AG09309 (cell line): ENCODE measurements around the gene MAN1A1.

Experiments used
- DNase-seq: peaks from one replicate; pipeline ENCODE4 v3.0.0-alpha.2; 2010; ENCODE audit warnings: low read depth
- H3K4me3 ChIP-seq: 2 replicates; pipeline ENCODE4 v1.5.1; 2011; ENCODE audit warnings: mild to moderate bottlenecking, low read depth, low read length, moderate library complexity; ENCODE audit not compliant: control insufficient read depth
- CTCF ChIP-seq: IDR thresholded peaks from 2 replicates; pipeline ENCODE4 v1.5.1; 2011; ENCODE audit warnings: mild to moderate bottlenecking, low read depth, low read length, inconsistent platforms; ENCODE audit not compliant: insufficient read depth, control insufficient read depth; ENCODE audit errors: missing control alignments

MAN1A1 gene

DNA sequence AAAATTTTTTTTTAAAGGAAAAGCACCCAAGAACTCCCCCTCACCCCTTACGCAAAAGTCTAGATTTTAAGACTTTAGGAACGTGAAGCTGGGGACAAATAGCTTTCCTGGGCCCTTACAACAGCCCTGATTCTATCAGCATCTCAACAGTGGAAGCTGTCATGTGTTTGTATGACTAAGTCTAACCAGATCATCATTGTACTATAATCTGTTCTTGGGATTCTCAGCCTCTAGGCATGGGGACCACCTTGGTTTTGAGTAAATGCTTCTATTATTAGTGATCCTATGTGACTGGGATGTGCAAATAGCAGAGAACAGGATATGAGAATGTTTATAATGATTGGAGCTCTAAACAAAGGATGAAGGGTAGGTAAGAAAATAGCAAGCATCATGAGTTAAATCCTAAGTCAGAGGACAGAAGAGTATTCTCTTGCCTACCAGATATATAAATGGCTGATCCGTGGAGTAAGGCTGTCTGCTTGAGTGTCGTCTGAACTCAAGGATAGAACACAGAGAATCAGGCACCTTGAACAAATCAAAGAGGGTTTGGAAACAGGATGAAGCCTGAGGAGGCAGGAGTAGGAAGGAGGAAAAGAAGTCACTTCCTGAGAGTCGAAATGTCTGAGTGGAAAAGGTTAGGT is 165.4 kb downstream of the MAN1A1 start:
- no peak overlapping the region for H3K4me3 ChIP-seq
- DNase-seq, result no peak
- TF ChIP-seq CTCF, result no peak

DNA sequence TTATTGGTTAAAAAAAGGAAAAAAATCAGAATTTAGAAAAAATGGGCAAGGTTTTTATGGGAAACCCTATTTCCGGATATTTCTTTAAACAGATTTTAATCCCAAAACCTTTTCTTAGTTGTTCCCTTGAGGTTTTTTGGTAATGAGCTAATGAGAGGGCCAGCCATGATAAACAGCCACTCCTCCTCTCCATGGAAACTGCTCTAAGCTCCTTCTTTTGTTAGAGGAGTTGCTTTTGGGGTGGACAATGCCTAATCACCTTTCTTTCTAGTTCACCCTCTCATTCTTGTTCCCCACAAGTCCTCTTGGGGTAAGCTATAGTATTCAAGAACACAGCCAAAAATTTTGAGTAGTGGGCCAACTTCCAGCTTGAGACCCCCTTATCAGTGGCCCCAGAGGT is 166.1 kb downstream of the MAN1A1 start:
- DNase-seq, result no peak
- TF ChIP-seq CTCF, result no peak
- H3K4me3 ChIP-seq, result no peak overlapping the region

DNA sequence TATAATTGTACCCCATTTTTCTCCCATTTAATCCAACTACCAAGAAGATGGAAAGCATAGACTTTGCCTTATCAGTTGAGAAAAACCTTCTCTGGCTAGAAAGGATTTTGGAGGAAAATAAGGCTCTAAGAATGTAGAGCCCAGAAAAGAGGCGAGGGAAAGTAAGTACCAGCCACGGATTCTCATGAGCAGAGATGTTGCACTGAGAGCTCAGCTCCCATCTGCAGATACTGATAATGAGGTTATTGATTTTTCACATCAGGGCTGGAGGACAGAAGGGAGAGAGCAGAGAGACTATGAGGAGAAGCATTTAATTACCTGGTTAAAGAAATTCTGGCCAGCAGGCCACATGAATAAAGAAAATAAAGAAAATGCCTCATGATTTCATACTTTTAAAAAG is 166.7 kb downstream of the MAN1A1 start:
- no peak for TF ChIP-seq CTCF
- H3K4me3 ChIP-seq, result no peak overlapping the region
- no peak for DNase-seq

GRCh38 chr6:119182216-119182803 is 167.3 kb downstream of the MAN1A1 start:
- H3K4me3 ChIP-seq, result no peak overlapping the region
- TF ChIP-seq CTCF, result no peak
- DNase-seq, result no peak

- H3K4me3 ChIP-seq, result no peak overlapping the region
- TF ChIP-seq CTCF, result no peak
- DNase-seq, result no peak
These were observed 168.5 kb downstream of the MAN1A1 start for GRCh38 chr6:119181046-119181445.

DNA sequence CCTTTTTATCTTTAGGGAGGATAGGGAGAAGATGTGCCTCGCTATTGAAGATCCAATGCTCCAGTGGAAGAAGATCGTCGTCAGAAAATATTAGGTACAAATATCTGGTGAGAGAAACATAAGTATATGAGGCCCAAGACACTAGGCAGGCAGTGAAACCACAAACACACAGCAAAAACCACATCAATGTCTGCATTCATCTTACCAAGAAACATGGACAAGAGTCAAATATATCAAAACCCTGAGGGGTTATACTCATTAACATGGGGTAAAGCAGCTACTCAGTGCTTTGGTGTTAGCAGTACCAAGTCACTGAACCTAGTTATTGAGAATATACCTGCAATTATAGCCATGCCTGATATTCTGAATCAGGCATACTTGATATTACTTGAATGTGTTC is 169.7 kb downstream of the MAN1A1 start:
- H3K4me3 ChIP-seq, result no peak overlapping the region
- no peak for DNase-seq
- TF ChIP-seq CTCF, result no peak

DNA sequence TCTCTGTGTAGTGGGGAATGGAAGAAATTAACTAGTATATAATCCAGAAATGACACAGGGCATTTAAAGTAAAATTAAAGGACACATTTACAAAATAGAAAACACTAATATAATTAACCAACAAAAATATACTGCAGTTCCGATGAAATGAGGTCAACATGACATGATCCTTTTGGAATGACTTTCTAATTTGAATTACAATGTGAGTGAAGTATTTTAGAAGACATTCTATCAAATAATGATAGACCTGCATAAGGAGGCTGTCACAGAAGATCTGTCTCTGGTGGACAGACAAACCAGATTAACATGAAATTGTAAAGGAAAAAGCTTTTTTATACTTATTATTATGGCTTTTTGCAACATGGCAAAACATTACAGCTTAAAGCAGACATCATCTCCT is 170.5 kb downstream of the MAN1A1 start:
- H3K4me3 ChIP-seq, result no peak overlapping the region
- DNase-seq, result no peak
- TF ChIP-seq CTCF, result no peak
